Central memory CD8-positive, alpha-beta T cell (primary cell): ENCODE results near the gene PRX.
A peak's percentile ranks its signal among the peaks of the same experiment; 100 is the strongest.
"Not testable (repeated sequence)": the region's sequence is repeated elsewhere in the genome, so short reads cannot be mapped to it uniquely, and the experiment has no call there.

Experiments
- ATAC-seq: fragments of 150-1000 bp; cut with Tn5 transposase; replicated peaks from 2 replicates; pipeline ENCODE4 v1.10.0; 2022; ENCODE audit warnings: mild to moderate bottlenecking, moderate FRiP score, moderate number of reproducible peaks; ENCODE audit not compliant: poor library complexity, severe bottlenecking; ENCODE audit errors: extremely low read depth
- DNase-seq, 2 donors: peaks; one replicate each; pipeline ENCODE4 v3.0.0; 2021; ENCODE audit warnings: low spot score in 2 of 2
- H3K27ac Mint-ChIP-seq: one replicate; pipeline ENCODE4 v1.8.0; 2022; ENCODE audit warnings: low read depth, mild to moderate bottlenecking, moderate library complexity, mixed read lengths
- H3K27me3 Mint-ChIP-seq: one replicate; pipeline ENCODE4 v1.8.0; 2022; ENCODE audit warnings: mixed read lengths
- H3K36me3 Mint-ChIP-seq: one replicate; pipeline ENCODE4 v1.8.0; 2022; ENCODE audit warnings: mild to moderate bottlenecking, moderate library complexity, mixed read lengths; ENCODE audit not compliant: insufficient read depth
- H3K4me1 Mint-ChIP-seq: one replicate; pipeline ENCODE4 v1.8.0; 2022; ENCODE audit warnings: mixed read lengths
- H3K4me3 Mint-ChIP-seq: one replicate; pipeline ENCODE4 v1.8.0; 2022; ENCODE audit warnings: mild to moderate bottlenecking, moderate library complexity, mixed read lengths
- H3K9me3 Mint-ChIP-seq: one replicate; pipeline ENCODE4 v1.8.0; 2022; ENCODE audit warnings: mixed read lengths

Gene PRX

DNA sequence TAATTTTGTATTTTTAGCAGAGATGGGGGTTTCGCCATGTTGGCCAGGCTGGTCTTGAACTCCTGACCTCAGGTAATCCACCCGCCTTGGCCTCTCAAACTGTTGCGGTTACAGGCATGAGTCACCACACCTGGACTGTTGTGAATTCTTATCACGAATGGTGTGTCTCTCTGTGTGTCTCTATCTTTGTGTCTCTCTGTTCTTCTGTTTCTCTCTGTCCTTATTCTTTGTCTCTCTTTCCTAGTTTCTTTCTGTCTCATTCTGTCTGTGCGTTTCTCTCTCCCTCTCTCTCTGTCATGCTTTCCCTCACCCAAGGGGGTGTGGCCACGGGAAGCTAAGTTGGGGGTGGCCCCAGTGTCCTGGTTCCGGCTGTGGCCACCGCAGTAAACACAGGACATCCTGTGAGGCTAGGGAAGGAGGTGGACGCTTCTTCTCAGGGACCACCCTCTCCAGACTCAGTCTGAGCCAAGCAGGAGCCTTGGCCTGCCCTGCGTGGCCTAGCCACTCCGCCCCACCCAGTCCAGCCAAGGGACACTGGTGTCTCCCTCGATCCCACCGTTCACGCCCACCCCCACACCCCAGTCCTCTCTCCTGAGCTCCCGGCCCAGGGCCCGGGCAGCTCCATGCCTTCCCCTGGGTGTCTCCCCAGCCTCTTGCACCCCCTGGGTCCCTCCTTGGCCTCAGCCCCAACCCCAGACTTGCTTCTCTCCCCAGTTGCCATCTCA, 3.9 kb upstream of the PRX start:
- no peaks in the 10 kb centered on the region for H3K27me3 Mint-ChIP-seq
- peak overlapping the region; percentile 33 for H3K27ac Mint-ChIP-seq
- H3K4me3 Mint-ChIP-seq: no peak overlapping the region
- H3K36me3 Mint-ChIP-seq: peaks cover 8% of the 10 kb centered on the region
- H3K9me3 Mint-ChIP-seq: no peaks in the 10 kb centered on the region
- DNase-seq (no peak), ATAC-seq (no peak)
- H3K4me1 Mint-ChIP-seq: peaks cover 20% of the 10 kb centered on the region

- Mint-ChIP-seq H3K27ac (peak overlapping the region; percentile 32), H3K4me3 (no peak overlapping the region), H3K36me3 (peaks cover 7% of the 10 kb centered on the region), H3K27me3 (no peaks in the 10 kb centered on the region), H3K4me1 (peaks cover 20% of the 10 kb centered on the region), H3K9me3 (no peaks in the 10 kb centered on the region)
- no peak for DNase-seq
- ATAC-seq: no peak
Observed at GRCh38 chr19:40415768-40416167, 2.6 kb upstream of the PRX start.

- peaks cover 16% of the 10 kb centered on the region for H3K4me1 Mint-ChIP-seq
- H3K4me3 Mint-ChIP-seq: no peak overlapping the region
- peak overlapping the region; percentile 32 for H3K27ac Mint-ChIP-seq
- H3K36me3 Mint-ChIP-seq: peaks cover 4% of the 10 kb centered on the region
- no peaks in the 10 kb centered on the region for H3K27me3 Mint-ChIP-seq
- H3K9me3 Mint-ChIP-seq: no peaks in the 10 kb centered on the region
- DNase-seq (no peak), ATAC-seq (no peak)
Observed at GRCh38 chr19:40414542-40415535, 1.7 kb upstream of the PRX start.

GRCh38 chr19:40412866-40413265, 312 bp downstream of the PRX start:
- Mint-ChIP-seq H3K9me3 (no peaks in the 10 kb centered on the region), H3K27ac (no peak overlapping the region), H3K36me3 (no peaks in the 10 kb centered on the region), H3K4me1 (peaks cover 19% of the 10 kb centered on the region), H3K4me3 (no peak overlapping the region), H3K27me3 (no peaks in the 10 kb centered on the region)
- DNase-seq: no peak
- ATAC-seq: no peak

DNA sequence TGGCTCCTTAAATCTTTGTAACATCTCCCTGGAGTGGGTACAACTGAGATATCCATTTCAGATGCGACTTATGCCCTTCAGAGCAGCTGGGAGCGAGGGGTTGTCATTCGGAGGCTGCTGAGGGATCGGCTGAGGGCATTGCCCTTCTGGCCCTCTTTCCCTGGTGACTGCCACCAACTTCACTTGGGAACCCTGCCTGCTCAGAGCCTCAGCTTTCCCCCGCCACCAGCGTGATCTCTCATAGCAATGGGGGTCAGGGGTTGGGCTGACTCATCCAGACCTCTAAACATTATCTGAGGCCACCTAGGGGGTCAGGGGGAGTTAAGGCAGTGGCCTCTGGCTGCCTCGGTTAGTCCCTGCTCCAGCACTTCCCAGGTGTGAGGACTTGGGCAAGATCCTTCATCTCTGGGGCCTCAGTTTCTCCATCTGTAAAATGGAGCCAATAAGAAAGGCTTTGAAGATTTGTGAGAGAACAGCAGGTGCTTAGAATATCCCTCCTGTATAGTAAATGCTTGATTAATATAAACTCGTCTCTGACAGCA, 1.1 kb downstream of the PRX start:
- Mint-ChIP-seq H3K36me3 (peaks cover 1% of the 10 kb centered on the region), H3K27me3 (no peaks in the 10 kb centered on the region), H3K9me3 (no peaks in the 10 kb centered on the region), H3K4me1 (peaks cover 17% of the 10 kb centered on the region), H3K4me3 (no peak overlapping the region), H3K27ac (no peak overlapping the region)
- no peak for ATAC-seq
- DNase-seq: no peak

DNA sequence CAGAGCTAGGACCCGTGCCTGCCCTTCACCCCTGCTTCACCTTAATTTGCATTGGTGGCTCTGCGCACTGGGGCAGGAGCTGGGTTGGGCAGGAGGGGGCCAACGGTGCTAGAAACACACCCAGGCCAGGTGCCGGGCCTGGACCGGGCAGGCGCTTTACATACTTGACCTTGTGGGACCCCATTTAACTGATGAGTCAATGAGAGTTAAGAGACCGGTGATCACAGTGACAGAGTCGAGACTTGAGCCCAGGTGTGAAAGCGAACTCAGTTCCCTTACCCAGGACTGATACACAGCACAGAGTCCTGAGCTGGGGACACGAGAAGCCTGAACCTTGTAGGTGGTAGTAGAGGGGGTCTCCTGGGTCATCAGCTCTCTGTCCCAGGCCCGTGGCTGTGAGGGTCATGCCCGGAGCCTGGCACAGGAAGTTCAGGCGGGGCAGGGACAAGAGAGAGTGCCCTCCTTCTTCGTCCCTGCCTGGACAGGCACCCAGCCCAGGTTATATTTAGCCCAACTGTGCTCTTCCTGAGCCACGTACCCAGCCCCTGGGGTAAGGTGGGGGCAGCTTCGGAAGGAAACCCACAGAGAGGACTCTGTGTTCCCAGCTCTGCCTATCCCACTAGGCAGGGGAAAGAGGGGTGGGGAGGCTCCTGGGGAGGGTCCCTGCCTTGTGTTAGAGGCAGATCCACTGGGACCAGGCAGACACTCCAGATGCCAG, 1.9 kb downstream of the PRX start:
- DNase-seq (no peak), ATAC-seq (no peak)
- no peak overlapping the region for H3K4me3 Mint-ChIP-seq
- H3K27ac Mint-ChIP-seq: no peak overlapping the region
- no peaks in the 10 kb centered on the region for H3K9me3 Mint-ChIP-seq
- H3K4me1 Mint-ChIP-seq: peaks cover 13% of the 10 kb centered on the region
- H3K27me3 Mint-ChIP-seq: no peaks in the 10 kb centered on the region
- H3K36me3 Mint-ChIP-seq: peaks cover 1% of the 10 kb centered on the region

DNA sequence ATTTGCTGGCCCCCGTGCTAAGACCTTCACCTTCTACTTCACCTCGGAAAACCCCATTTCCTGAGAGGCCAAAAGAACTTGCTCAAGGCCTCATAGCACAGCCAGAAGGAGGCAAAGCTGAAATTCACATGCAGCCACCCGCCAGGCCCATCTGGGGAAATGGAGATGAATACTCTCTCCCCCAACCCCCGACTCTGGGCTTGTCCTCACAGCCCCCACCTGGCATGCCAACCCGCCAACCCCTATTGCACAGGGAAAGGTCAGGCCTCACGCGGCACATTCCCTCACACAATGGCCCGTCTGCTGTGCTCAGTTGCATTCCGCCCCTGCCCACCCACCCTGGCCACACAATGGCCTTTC, 3.2 kb downstream of the PRX start:
- Mint-ChIP-seq H3K36me3 (peaks cover 1% of the 10 kb centered on the region), H3K4me1 (peaks cover 13% of the 10 kb centered on the region), H3K27me3 (no peaks in the 10 kb centered on the region), H3K4me3 (no peak overlapping the region), H3K9me3 (no peaks in the 10 kb centered on the region), H3K27ac (no peak overlapping the region)
- no peak for DNase-seq
- no peak for ATAC-seq

DNA sequence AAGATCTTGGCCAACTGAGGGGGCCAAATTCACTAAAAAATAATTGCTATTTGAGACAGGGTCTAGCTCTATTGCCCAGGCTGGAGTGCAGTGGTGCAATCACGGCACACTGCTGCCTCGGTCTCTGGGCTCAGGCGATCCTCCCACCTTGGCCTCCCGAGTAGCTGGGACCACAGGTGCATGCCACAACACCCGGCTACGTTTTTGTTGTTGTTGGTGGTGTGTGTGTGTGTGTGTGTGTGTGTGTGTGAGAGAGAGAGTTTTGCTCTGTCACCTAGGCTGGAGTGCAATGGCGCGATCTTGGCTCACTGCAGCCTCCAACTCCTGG, 4.6 kb downstream of the PRX start:
- not testable (repeated sequence) for H3K27ac Mint-ChIP-seq, H3K27me3 Mint-ChIP-seq, DNase-seq, H3K9me3 Mint-ChIP-seq, ATAC-seq, H3K4me3 Mint-ChIP-seq, H3K36me3 Mint-ChIP-seq
- peaks cover 21% of the 10 kb centered on the region for H3K4me1 Mint-ChIP-seq

GRCh38 chr19:40407714-40408597, 5.2 kb downstream of the PRX start:
- Mint-ChIP-seq H3K27ac (no peak overlapping the region), H3K9me3 (no peaks in the 10 kb centered on the region), H3K4me1 (peaks cover 24% of the 10 kb centered on the region), H3K36me3 (peaks cover 1% of the 10 kb centered on the region), H3K27me3 (no peaks in the 10 kb centered on the region), H3K4me3 (peak overlapping the region; percentile 34)
- DNase-seq: no peak
- no peak for ATAC-seq

DNA sequence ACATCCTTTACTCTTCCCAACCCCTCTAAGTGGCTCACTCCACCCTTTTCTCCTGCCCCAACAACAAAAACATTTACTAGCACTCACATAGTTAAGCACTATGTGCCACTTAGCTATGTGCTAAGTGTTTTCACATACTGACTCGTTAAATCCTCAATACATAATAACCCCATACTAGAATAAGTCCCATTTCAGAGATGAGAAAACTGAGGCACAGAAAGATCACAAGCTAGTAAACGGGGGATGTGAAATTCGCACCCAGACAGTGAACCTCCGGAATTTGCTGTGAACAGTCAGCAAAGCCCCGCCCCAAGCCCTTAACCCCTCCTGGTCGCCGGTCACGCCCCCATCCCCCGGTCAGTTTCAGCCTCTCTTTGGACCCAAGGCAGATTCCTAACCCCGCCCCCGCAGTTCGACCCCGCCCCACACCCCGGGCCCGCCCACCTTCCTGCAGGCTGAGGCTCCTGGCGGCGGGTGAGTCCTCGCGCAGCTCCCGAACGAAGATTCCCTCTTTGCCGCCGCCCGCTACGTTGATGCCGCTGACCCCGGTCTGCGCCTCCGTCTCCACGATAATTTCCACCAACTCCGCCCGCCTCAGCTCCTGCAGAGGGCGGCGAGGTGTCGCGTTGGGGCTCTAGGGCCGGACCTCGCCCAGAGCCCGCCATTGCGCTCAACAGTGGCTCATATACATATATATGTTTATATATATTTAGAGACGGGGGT, 9.8 kb downstream of the PRX start:
- Mint-ChIP-seq H3K36me3 (peaks cover 3% of the 10 kb centered on the region), H3K9me3 (no peaks in the 10 kb centered on the region), H3K4me1 (peaks cover 39% of the 10 kb centered on the region), H3K27me3 (no peaks in the 10 kb centered on the region), H3K4me3 (peak overlapping the region; percentile 86), H3K27ac (no peak overlapping the region)
- peak; percentile 69 for ATAC-seq
- DNase-seq: peak; percentile 54 to 61

DNA sequence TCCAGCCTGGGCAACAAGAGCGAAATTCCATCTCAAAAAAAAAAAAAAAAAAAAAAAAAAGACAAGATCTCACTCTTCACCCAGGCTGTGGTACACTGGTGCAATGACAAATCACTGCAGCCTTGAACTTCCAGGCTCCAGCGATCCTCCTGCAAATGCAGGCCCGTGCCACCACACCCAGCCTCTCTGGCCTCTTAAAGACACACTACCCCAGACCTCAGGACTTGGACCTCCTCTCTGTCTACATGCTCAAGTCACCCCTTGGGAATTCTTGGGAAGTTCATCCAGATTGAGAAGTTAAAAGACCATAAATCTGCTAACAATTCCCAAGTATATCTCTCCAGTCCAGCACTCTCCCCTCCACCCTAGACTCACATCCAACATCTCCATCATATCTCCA, 12.6 kb downstream of the PRX start:
- H3K4me3 Mint-ChIP-seq: no peak overlapping the region

More for the DNA sequence above, 12.6 kb downstream of the PRX start:
- H3K36me3 Mint-ChIP-seq: peaks cover 2% of the 10 kb centered on the region
- H3K4me1 Mint-ChIP-seq: peaks cover 31% of the 10 kb centered on the region
- DNase-seq (no peak), ATAC-seq (no peak)
- no peak overlapping the region for H3K27ac Mint-ChIP-seq
- H3K9me3 Mint-ChIP-seq: no peaks in the 10 kb centered on the region
- no peaks in the 10 kb centered on the region for H3K27me3 Mint-ChIP-seq
